Left ventricle myocardium inferior (tissue), 1 donor: ENCODE data around the gene TACR2. TPM values are rescaled to one million over a fixed set of nuclear protein-coding genes. Genes with fewer than 3 reads are reported as not detected.

ENCODE experiments used
- DNase-seq: peaks from one replicate; pipeline ENCODE4 v3.0.0-alpha.2; 2020
- H3K27ac ChIP-seq: fragments of 200-600 bp; replicated peaks from 2 replicates; pipeline ENCODE4 v1.8.0; 2021
- H3K27me3 ChIP-seq: fragments of 200-600 bp; 2 replicates; pipeline ENCODE4 v1.8.0; 2021; ENCODE audit warnings: low read depth
- H3K36me3 ChIP-seq: fragments of 200-600 bp; 2 replicates; pipeline ENCODE4 v1.8.0; 2021
- H3K4me1 ChIP-seq: fragments of 200-600 bp; 2 replicates; pipeline ENCODE4 v1.8.0; 2021
- H3K4me3 ChIP-seq: fragments of 200-600 bp; 2 replicates; pipeline ENCODE4 v1.8.0; 2021; ENCODE audit warnings: mild to moderate bottlenecking, moderate library complexity
- H3K9me3 ChIP-seq: fragments of 200-600 bp; replicated peaks from 2 replicates; pipeline ENCODE4 v1.8.0; 2021
- CTCF ChIP-seq: fragments of 200-600 bp; IDR thresholded peaks from 2 replicates; pipeline ENCODE4 v1.8.0; 2021; ENCODE audit warnings: antibody characterized with exemption, mild to moderate bottlenecking, borderline replicate concordance
- intact Hi-C: fragments of 100-400 bp; cut with micrococcal nuclease; formaldehyde crosslinking; loops from one replicate; pipeline ENCODE4 v1.11.0; 2022
- total RNA-seq: library from RNA; stranded (reverse); fragmentation: NEBNext Ultra II Directional; extraction: Animal tissue kit (Norgen Biotek cat#: 25700); gene quantifications from one replicate; pipeline ENCODE4 v1.2.1, GENCODE V29; 2021
- donor health status: DM: no; HTN: yes; CAD: no; lungs with severe emphysema.

The TACR2 gene
- total RNA-seq, 1 donor from 2014 or later: not detected

GRCh38 chr10:69353977-69354635, 62.6 kb downstream of the TACR2 start:
- H3K36me3 ChIP-seq: peaks cover 8% of the 10 kb centered on the region

More at GRCh38 chr10:69353977-69354635, 62.6 kb downstream of the TACR2 start:
- TF ChIP-seq CTCF: no peak
- H3K9me3 ChIP-seq: no peaks in the 10 kb centered on the region
- H3K4me3 ChIP-seq: no peak overlapping the region
- no peak overlapping the region for H3K27ac ChIP-seq
- intact Hi-C loops: no loop called here
- peaks cover 23% of the 10 kb centered on the region for H3K4me1 ChIP-seq
- DNase-seq: no peak
- no peaks in the 10 kb centered on the region for H3K27me3 ChIP-seq

Other genes with a start within 250 kb of the TACR2 start
- 36.8 TPM for gene SUPV3L1, start 236.7 kb downstream of the TACR2 start, total RNA-seq
- not detected for gene HKDC1, start 196.6 kb downstream of the TACR2 start, total RNA-seq
- 219 TPM for gene HK1, start 138.4 kb downstream of the TACR2 start, total RNA-seq
- gene TSPAN15, start 34.5 kb upstream of the TACR2 start, total RNA-seq: 6.8 TPM
- not detected for gene NEUROG3, start 156.5 kb upstream of the TACR2 start, total RNA-seq
- gene FAM241B, start 213.3 kb upstream of the TACR2 start, total RNA-seq: 5.3 TPM